Ovary (tissue), 9 donors: ENCODE results near the gene CACNA2D1. TPM values are rescaled to one million over a fixed set of nuclear protein-coding genes. Genes with fewer than 3 reads are reported as not detected.
A peak's percentile ranks its signal among the peaks of the same experiment; 100 is the strongest.

ENCODE experiments used
- DNase-seq, 5 donors: peaks; one replicate each; pipeline ENCODE4 v3.0.0-alpha.2; 2019 to 2020
- H3K27ac ChIP-seq, 2 donors: fragments of 200-600 bp; one replicate each; pipeline versions ENCODE4 v1.5.1 to v1.8.0; 2019 to 2022
- H3K27me3 ChIP-seq: fragments of 200-600 bp; one replicate; pipeline ENCODE4 v1.8.0; 2022
- H3K36me3 ChIP-seq: fragments of 200-600 bp; sonication (generic); one replicate; pipeline ENCODE4 v1.5.1; 2019
- H3K4me1 ChIP-seq: one replicate; pipeline ENCODE4 v1.8.1; 2013; ENCODE audit warnings: mild to moderate bottlenecking, moderate library complexity; ENCODE audit not compliant: insufficient read depth
- H3K4me3 ChIP-seq: fragments of 200-600 bp; sonication (generic); one replicate; pipeline ENCODE4 v1.5.1; 2017
- H3K9me3 ChIP-seq, 2 donors: fragments of 200-600 bp in 1 of 2; sonication (generic) in 1 of 2; one replicate each; pipeline versions ENCODE4 v1.5.1 to v1.8.1; 2013 to 2019; ENCODE audit warnings: mild to moderate bottlenecking in 1 of 2, moderate library complexity in 1 of 2
- CTCF ChIP-seq, 3 donors: fragments of 450-650 bp in 2 of 3; fragments of 200-600 bp in 1 of 3; IDR thresholded peaks; one replicate each; pipeline versions ENCODE4 v1.5.1 to v1.8.0; 2016 to 2022; ENCODE audit warnings: antibody characterized with exemption in 3 of 3, mild to moderate bottlenecking in 1 of 3
- EP300 ChIP-seq: sonication (generic); formaldehyde crosslinking; IDR thresholded peaks from one replicate; pipeline ENCODE4 v1.6.1; 2017; ENCODE audit warnings: antibody characterized with exemption
- POLR2A ChIP-seq: fragments of 450-650 bp; IDR thresholded peaks from one replicate; pipeline ENCODE4 v1.6.1; 2017; ENCODE audit warnings: antibody characterized with exemption, mild to moderate bottlenecking, moderate library complexity
- WGBS, 3 donors: extraction: QIAGEN DNeasy Blood & Tissue Kit in 1 of 3; methylation state at CpG; one replicate each; pipeline versions ENCODE4 v1.1.5 to v1.1.7; 2013 to 2017; 5-methylcytosine and 5-hydroxymethylcytosine counted together
- intact Hi-C, 4 donors: fragments of 100-400 bp; cut with DNase I; formaldehyde crosslinking; loops; one replicate each; pipeline versions ENCODE4 v1.11.0 to v1.15.1; 2022 to 2023
- polyA plus RNA-seq, 2 donors: library from polyadenylated mRNA; stranded (reverse); fragments of 200-250 nt in 1 of 2; fragments of 350-450 nt in 1 of 2; fragmentation: Illumina TruSeq in 1 of 2; extraction: RNeasy Lipid Tissue Mini Kit (QIAGEN cat#74804) in 1 of 2; gene quantifications; one replicate each; pipeline ENCODE4 v1.2.3, GENCODE V29; 2013 to 2014
- total RNA-seq, 7 donors: library from RNA; depleted of rRNA in 2 of 7; stranded (reverse); fragments of >200 nt in 2 of 7; fragmentation: NEBNext Ultra II Directional in 3 of 7; extraction: Animal tissue kit (Norgen Biotek cat#: 25700) in 3 of 7; gene quantifications; one replicate each; pipeline versions ENCODE4 v1.1.0 to v1.2.4, GENCODE V29; 2016 to 2023
- donor health status: DM: no; HTN: no; CAD: no; lungs with moderate emphysema.
- donor health status: DM: no; HTN: no; CAD: no.
- donor health status: Bipolar disorder and iron deficiency.
- donor health status: DM: yes; HTN: yes; CAD: no.
- donor health status: DM: no; HTN: no; CAD: no.
- donor health status: DM: yes; HTN: yes; CAD: no.

The CACNA2D1 gene
- total and polyA plus RNA-seq, 9 donors: 6.6 to 34.2 (median 18.8) TPM

GRCh38 chr7:82044497-82045080 lies 399.0 kb downstream of the CACNA2D1 start:
- Histone ChIP-seq H3K4me3 (no peak overlapping the region), H3K27me3 (no peaks in the 10 kb centered on the region), H3K4me1 (no peaks in the 10 kb centered on the region), H3K27ac (no peak overlapping the region), H3K36me3 (no peaks in the 10 kb centered on the region), H3K9me3 (no peaks in the 10 kb centered on the region)
- 1 to 3% (median 2%) methylated on average over 2 of the region's 2 CpGs for WGBS, 3 donors
- intact Hi-C loops: loop anchor here in 3 of 4 donors (5.0 to 10.0 kb wide), 4 partner anchors 440 to 690 kb away; no protein-coding TSS in a partner anchor
- TF ChIP-seq POLR2A (no peak), CTCF (IDR thresholded peaks at IDR 0.05) (peak; percentile 22 to 71 (median 69))
- DNase-seq: peak in 3 of 5 donors; percentile 23 to 48 (median 39)

- DNase-seq: no peak
- H3K4me1 ChIP-seq: no peaks in the 10 kb centered on the region
- H3K36me3 ChIP-seq: no peaks in the 10 kb centered on the region
- intact Hi-C loops: loop anchor here in 3 of 4 donors (5.0 to 10.0 kb wide), 4 partner anchors 445 to 695 kb away; no protein-coding TSS in a partner anchor
- H3K4me3 ChIP-seq: no peak overlapping the region
- no peaks in the 10 kb centered on the region for H3K9me3 ChIP-seq
- TF ChIP-seq CTCF (IDR thresholded peaks at IDR 0.05): no peak
- no peak for TF ChIP-seq EP300
- TF ChIP-seq POLR2A: no peak
- no peaks in the 10 kb centered on the region for H3K27me3 ChIP-seq
- WGBS, 3 donors: 79 to 93% (median 88%) methylated on average over 1 of the region's 1 CpG
- no peak overlapping the region for H3K27ac ChIP-seq
Observed at GRCh38 chr7:82039621-82040020, 404.0 kb downstream of the CACNA2D1 start.

GRCh38 chr7:82036146-82036886 lies 407.3 kb downstream of the CACNA2D1 start:
- Histone ChIP-seq H3K27me3 (no peaks in the 10 kb centered on the region), H3K4me1 (no peaks in the 10 kb centered on the region), H3K9me3 (no peaks in the 10 kb centered on the region), H3K27ac (no peak overlapping the region), H3K4me3 (no peak overlapping the region), H3K36me3 (no peaks in the 10 kb centered on the region)
- TF ChIP-seq EP300: no peak
- no peak for TF ChIP-seq POLR2A
- TF ChIP-seq CTCF (IDR thresholded peaks at IDR 0.05): no peak
- 85 to 91% (median 89%) methylated on average over 3 of the region's 3 CpGs for WGBS, 3 donors
- no peak for DNase-seq
- intact Hi-C loops: no loop called here

GRCh38 chr7:82035456-82035855 lies 408.1 kb downstream of the CACNA2D1 start:
- H3K4me3 ChIP-seq: no peak overlapping the region
- DNase-seq: no peak
- intact Hi-C loops: no loop called here
- H3K36me3 ChIP-seq: no peaks in the 10 kb centered on the region
- H3K9me3 ChIP-seq: no peaks in the 10 kb centered on the region
- H3K4me1 ChIP-seq: no peaks in the 10 kb centered on the region
- WGBS, 3 donors: 95 to 100% (median 97%) methylated on average over 1 of the region's 1 CpG
- TF ChIP-seq POLR2A (no peak), EP300 (no peak), CTCF (IDR thresholded peaks at IDR 0.05) (no peak)
- no peak overlapping the region for H3K27ac ChIP-seq
- no peaks in the 10 kb centered on the region for H3K27me3 ChIP-seq
